NCI-H345 treated with DMSO at 0.1 percent for 48 hours (cell line): ENCODE data around the gene RPL27A.

Source experiments
- DNase-seq: peaks from one replicate; lab custom pipeline; 2025; ENCODE audit not compliant: unreplicated experiment; lab: John Stamatoyannopoulos, UW

The RPL27A gene

DNA sequence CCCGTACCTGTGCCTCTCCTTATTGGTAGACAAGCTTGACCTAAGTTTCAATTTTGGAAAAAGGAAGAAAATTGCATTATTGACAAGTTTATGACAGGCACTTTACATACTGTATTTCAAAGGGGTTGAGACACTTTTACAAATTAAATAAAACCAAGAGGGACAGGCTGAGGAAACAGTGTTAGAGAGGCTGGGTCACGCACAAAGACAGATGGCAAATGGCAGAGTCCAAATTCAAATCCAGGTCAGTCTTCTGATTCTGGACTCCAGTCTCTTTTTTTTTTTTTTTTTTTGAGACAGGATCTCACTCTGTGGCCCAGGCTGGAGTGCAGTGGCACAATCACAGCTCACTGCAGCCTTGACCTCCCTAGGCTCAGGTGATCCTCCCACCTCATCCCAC is 10.2 kb upstream of the RPL27A start:
- DNase-seq: no peak

GRCh38 chr11:8674859-8675258 is 7.7 kb upstream of the RPL27A start:
- DNase-seq: no peak

DNA sequence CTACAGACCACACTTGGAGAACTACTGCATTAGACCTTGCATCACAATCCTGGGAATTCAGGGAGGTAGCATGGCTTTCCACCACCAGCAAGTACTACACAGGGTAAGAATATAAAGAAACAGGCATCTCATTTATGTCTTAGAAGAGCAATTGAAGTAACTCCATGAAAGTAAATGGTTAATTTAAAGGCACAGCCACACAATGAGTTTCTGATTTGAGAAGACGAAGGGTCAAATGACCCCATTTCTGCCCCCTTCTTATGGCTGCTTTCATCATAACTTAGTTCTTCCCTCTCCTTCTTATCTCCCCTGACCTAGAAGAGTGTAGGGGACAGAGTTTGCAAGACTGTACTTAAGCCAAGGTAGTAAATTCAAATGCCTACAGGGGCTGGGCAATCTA is 6.1 kb upstream of the RPL27A start:
- no peak for DNase-seq

DNA sequence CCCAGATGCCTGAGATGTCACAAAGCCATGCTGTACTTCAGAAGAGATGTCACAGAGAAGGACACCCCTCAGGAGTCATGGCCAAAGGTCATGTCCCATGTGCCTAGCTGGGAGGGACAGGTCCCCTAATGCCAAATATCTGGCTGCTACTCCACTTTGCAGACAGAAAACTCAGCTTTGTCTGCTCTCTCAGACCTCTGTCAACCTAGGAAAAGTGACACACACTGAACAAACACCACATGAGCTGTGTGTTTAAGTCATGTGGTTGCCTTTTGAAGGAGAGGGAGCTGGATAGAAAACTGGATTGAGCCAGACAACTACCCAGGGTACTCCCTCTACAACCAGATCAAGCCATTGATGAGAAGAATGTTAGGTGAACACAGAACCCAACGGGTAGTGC is 3.6 kb upstream of the RPL27A start:
- no peak for DNase-seq

- peak; percentile 39 for DNase-seq
These were observed 722 bp upstream of the RPL27A start for GRCh38 chr11:8681837-8682302.

GRCh38 chr11:8683115-8683807 is 669 bp downstream of the RPL27A start:
- DNase-seq: no peak

- no peak for DNase-seq
These were observed 2.2 kb downstream of the RPL27A start for GRCh38 chr11:8684600-8685290.

DNA sequence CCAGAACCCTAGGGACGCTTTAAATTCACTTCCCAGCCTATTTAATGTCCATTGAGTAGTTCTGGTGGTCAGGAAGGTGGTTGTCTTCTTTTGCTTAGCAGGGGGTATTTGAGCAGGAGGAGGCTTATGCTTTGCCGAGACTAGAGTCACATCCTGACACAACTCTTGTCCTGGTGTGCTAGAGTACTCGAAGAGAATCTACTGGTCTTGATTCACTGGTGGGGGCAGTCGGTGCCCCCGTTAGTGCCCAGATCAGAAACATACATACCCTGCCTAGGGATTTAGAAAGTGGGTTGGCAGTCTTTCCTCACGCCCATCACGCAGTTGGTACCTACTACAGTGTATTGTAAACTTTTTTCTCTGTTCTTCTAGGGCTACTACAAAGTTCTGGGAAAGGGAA is 2.7 kb downstream of the RPL27A start:
- no peak for DNase-seq

DNA sequence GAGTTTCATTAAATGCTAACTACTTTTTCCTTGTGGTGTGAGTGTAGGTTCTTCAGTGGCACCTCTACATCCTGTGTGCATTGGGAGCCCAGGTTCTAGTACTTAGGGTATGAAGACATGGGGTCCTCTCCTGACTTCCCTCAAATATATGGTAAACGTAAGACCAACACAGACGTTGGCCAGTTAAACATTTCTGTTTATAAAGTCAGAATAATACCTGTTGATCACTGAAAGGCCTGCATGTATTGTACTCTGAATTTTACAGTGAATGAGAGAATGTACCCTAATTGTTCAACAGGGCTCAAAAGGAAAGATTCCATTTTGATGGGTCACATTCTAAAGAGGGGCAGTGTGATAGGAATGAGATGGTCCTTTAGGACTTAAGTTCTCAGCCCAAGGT is 3.2 kb downstream of the RPL27A start:
- no peak for DNase-seq

DNA sequence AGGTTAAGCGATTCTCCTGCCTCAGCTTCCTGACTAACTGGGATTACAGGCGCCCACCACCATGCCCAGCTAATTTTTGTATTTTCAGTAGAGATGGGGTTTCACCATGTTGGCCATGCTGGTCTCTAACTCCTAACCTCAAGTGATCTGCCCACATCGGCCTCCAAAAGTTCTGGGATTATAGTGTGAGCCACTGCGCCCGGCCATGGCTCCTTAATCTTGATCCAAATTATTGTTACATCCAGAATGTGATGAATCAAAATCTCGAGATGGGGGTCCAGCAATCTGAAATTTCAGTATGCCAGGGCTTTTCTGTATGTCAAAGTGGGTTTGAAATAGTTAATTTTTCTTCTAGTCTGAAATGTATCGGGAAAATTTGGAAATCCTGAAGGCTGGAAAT is 3.7 kb downstream of the RPL27A start:
- DNase-seq: no peak

- DNase-seq: peak; percentile 95
These were observed 6.1 kb downstream of the RPL27A start for GRCh38 chr11:8688414-8689362.

DNA sequence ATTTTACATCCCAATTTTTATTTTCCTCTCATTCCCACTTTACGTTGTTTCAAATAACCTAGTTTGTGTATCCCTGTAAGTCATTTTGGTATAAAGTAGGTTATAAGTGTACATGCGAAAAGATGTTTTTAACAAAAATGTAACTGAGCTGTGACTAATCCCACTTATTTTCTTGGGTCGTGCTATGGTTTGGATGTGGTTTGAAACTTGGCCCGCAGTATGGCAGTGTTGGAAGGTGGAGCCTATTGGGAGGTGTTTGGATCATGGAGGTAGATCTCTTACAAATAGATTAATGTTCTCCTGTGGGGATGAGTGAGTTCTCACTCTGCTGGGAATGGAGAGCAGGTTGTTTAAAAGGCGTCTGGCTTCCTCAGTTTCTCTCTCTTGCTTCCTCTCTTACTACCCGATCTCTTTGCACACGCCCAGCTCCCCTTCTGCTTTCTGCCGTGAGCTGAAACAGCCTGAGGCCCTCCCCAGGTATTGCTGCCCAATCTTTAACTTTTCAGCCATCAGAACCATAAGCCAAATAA is 7.2 kb downstream of the RPL27A start:
- no peak for DNase-seq

DNA sequence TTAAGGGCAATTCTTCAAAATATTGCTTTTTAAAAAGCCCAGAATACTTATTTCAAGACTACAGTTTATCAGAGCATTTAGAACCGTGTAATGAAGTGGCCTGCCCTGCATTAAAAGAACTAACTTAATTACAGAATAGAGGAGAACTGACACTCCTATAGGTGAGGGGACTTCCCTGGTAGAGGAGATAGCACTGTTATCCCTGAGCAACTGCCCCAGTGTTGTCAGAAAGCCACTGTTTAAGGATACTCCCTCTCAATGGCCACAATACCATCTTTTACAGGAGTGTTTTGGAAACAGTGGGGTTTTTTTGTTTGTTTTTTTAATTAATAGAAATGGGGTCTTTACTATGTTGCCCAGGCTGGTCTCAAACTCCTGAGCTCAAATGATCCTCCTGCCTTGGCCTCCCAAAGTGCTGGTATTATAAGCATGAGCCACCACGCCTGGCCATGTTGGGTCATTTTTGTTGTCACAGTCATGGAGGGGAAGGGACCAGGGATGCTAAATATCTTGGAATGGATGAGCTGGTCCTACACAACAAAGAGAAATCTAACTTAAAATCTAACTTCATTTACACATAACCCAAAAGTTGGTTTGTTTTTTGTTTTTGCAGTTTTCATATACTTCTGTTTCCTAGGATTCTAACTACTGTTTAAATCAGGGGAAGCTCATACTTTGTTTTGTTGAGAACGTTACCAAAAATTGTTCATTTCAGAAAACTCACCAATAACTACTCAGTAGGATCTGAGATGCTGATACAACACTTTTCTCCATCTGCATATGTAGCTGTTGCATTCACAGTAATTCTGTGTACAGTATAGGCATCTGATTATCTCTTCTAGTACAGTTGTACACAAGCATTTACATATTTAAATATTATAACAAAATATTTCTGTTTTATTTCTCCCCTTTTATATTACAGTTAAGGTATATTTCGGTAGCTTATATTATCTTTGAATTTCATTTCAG is 8.1 kb downstream of the RPL27A start:
- no peak for DNase-seq

DNA sequence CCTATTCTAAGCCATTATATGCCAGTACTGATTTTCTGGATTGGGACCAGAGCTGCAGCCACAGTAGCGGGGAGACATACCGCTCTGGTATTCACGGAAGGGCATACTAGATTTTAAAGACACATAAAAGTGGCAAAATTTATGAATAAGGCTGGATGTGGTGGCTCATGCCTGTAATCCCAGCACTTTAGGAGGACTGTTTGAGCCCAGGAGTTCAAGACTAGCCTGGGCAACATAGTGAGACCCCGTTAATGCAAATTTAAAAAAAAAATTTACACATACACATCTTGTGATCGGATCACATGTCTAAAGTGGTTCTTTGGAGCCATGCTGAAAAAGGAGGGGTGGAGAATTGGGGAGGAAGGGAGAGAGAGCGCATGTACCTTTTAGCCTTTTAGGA is 9.0 kb downstream of the RPL27A start:
- no peak for DNase-seq

- DNase-seq: no peak
These were observed 9.8 kb downstream of the RPL27A start for GRCh38 chr11:8692417-8692816.

- DNase-seq: no peak
These were observed 10.5 kb downstream of the RPL27A start for GRCh38 chr11:8693010-8693551.

GRCh38 chr11:8693555-8693954 is 11.0 kb downstream of the RPL27A start:
- no peak for DNase-seq

GRCh38 chr11:8694137-8694536 is 11.5 kb downstream of the RPL27A start:
- no peak for DNase-seq

DNA sequence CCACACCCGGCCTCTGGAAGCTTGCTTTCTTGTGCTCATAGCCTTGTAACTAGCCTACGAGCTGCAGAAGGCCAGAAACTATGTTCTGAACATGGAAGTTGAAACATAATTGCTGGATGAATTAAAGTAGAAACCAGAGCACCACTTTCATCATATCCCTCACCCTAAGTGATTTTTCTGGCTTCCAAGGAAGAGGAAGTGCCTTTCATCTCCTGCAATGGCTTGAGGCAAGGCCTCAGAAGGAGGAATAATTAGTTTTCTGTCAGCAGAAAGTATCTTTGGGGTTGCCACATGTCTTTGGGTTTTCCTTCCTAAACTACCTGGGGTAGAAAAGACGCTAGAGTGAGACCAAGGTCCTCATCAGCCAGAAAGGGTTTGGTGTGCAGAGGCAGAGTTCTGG is 14.5 kb downstream of the RPL27A start:
- no peak for DNase-seq

GRCh38 chr11:8698379-8698851 is 15.8 kb downstream of the RPL27A start:
- DNase-seq: no peak
